ENCODE results near the gene PAGE2. TPM values are rescaled to one million over a fixed set of nuclear protein-coding genes. Genes with fewer than 3 reads are reported as not detected.

PAGE2 gene
- total RNA-seq, 1 donor from 2014 or later, result not detected

DNA sequence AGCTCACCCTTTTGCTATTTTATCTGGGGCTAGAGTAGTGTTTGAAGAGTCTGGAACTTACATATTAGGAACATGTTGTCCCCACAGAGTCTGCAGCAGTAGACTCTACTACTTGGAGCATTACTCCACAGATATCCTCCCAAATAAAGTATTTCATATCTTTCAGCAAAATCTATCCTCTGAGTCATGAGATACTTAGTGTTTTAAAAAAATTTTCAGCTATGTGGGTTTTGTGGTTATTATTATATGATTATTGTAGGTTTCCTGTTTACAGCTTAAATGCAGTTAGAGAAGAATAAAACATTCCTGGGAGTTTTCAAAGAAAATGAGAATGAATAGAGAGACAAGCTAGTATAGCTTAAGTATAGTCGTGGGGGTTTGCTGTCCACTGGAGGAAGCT lies 30.9 kb downstream of the PAGE2 start:
- no peaks in the 10 kb centered on the region for H3K36me3 ChIP-seq (ENCODE audit: control insufficient read depth, insufficient read depth, low read length)
- DNase-seq (ENCODE audit: low read depth) (no peak), FAIRE-seq (no peak)

DNA sequence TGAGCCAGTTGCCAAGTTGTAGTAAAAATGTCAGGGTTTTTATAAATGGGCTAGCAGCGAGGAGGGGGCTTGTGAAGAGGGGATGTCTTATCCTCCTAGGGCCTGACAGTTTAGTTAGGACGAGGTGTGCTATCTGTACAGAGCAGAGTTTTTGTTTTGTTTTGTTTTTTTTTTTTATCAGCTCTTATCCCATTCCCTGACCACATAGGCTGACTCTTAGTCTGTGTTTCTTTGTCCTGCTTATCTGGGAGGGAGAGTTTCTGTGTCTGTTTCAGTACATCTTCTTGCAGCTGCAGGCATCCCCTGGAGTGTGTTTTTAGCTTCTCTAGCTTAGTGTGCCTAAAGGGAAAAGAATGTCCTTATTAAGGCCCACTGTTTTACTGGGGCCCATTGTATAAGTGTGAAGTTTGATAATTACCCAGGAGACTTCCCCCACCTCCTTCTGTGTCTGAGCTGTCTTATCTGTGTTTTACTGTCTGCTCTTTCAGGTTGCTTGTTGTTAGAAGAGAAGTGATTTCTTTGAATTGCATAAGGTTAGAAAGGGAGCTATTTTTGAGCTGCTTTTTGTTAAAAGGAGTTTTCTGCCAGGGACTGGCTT lies 32.0 kb downstream of the PAGE2 start:
- no peaks in the 10 kb centered on the region for H3K27me3 ChIP-seq (ENCODE audit: control insufficient read depth, insufficient read depth, low read length)
- H3K4me3 ChIP-seq (ENCODE audit: low read depth, low read length), result no peak overlapping the region
- FAIRE-seq (no peak), DNase-seq (ENCODE audit: low read depth) (no peak)
- TF ChIP-seq, protein P1, sequence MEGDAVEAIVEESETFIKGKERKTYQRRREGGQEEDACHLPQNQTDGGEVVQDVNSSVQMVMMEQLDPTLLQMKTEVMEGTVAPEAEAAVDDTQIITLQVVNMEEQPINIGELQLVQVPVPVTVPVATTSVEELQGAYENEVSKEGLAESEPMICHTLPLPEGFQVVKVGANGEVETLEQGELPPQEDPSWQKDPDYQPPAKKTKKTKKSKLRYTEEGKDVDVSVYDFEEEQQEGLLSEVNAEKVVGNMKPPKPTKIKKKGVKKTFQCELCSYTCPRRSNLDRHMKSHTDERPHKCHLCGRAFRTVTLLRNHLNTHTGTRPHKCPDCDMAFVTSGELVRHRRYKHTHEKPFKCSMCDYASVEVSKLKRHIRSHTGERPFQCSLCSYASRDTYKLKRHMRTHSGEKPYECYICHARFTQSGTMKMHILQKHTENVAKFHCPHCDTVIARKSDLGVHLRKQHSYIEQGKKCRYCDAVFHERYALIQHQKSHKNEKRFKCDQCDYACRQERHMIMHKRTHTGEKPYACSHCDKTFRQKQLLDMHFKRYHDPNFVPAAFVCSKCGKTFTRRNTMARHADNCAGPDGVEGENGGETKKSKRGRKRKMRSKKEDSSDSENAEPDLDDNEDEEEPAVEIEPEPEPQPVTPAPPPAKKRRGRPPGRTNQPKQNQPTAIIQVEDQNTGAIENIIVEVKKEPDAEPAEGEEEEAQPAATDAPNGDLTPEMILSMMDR (IDR thresholded peaks at IDR 0.05; ENCODE audit: insufficient read depth, low read length, severe bottlenecking), result no peak
- no peaks in the 10 kb centered on the region for H3K36me3 ChIP-seq (ENCODE audit: control insufficient read depth, insufficient read depth, low read length)

More for the DNA sequence above, 30.9 kb downstream of the PAGE2 start:
- Histone ChIP-seq H3K27me3 (ENCODE audit: control insufficient read depth, insufficient read depth, low read length) (no peaks in the 10 kb centered on the region), H3K4me3 (ENCODE audit: low read depth, low read length) (no peak overlapping the region)
- TF ChIP-seq, protein P1 (IDR thresholded peaks at IDR 0.05; ENCODE audit: insufficient read depth, low read length, severe bottlenecking), result no peak

DNA sequence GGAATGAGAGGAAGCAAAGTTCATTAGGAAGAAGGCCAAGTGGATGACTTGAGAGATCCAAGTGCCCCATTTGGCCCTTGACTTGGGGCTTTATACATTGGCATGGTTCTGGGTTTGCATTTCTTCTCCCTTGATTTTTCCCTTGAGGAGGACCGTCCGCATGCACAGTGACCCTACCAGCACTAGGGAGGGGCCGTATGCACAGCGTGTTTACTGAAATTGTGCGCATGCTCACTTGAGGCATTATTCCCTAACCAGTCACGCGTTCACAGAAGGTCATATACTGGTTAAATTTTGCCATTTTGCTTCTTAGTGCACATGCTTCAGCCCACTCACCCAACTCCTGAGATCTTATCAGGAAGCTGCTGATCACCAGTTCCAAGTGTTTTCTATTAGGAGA lies 35.1 kb downstream of the PAGE2 start:
- Histone ChIP-seq H3K27me3 (ENCODE audit: control insufficient read depth, insufficient read depth, low read length) (no peaks in the 10 kb centered on the region), H3K4me3 (ENCODE audit: low read depth, low read length) (no peak overlapping the region), H3K36me3 (ENCODE audit: control insufficient read depth, insufficient read depth, low read length) (no peaks in the 10 kb centered on the region)
- DNase-seq (ENCODE audit: low read depth) (no peak), FAIRE-seq (no peak)
- TF ChIP-seq, protein P1 (IDR thresholded peaks at IDR 0.05; ENCODE audit: insufficient read depth, low read length, severe bottlenecking), result no peak

DNA sequence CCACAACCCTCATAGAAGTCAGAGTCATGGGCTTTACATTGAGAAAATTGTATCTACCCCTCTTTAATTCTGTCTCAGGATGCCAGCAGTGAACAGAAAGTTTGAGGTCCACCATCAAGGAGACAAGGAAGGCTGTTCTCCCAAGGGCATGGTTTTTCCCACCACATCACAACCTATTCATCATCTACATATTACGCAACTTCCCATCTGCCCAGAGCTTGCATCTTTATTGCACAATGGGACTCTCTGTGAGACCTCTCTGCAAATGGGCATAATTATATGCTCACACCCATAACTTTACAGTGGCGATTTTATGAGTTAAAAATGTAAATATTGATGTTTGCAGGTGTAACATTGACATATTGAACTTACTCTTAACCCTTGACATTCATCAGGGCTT lies 38.9 kb downstream of the PAGE2 start:
- DNase-seq (ENCODE audit: low read depth), result peak; percentile 40
- peak; percentile 50 for FAIRE-seq
- Histone ChIP-seq H3K4me3 (ENCODE audit: low read depth, low read length) (no peak overlapping the region), H3K27me3 (ENCODE audit: control insufficient read depth, insufficient read depth, low read length) (no peaks in the 10 kb centered on the region), H3K36me3 (ENCODE audit: control insufficient read depth, insufficient read depth, low read length) (no peaks in the 10 kb centered on the region)
- TF ChIP-seq, protein P1 (IDR thresholded peaks at IDR 0.05; ENCODE audit: insufficient read depth, low read length, severe bottlenecking), result no peak

DNA sequence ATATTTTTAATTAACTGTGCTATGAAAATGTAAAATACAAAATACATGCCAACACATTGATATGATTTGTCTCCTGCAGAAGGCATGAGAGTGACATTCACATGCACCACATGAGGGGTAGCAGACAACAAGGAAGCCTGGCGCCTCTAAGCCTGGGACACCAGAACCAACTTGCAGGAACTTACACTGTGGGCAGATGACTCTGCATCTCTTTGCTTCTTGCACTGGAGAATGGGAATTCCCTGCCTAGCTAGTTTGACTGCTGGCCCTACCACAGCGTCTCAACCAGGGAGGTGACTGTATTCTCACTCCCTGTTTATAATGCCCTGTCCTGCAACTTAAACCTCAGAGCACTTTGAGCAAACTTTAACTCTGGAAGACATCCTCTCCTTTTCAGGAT lies 40.5 kb downstream of the PAGE2 start:
- no peak overlapping the region for H3K4me3 ChIP-seq (ENCODE audit: low read depth, low read length)
- H3K27me3 ChIP-seq (ENCODE audit: control insufficient read depth, insufficient read depth, low read length), result no peaks in the 10 kb centered on the region
- FAIRE-seq, result no peak
- TF ChIP-seq, protein P1 (IDR thresholded peaks at IDR 0.05; ENCODE audit: insufficient read depth, low read length, severe bottlenecking), result no peak
- peak; percentile 11 for DNase-seq (ENCODE audit: low read depth)
- no peaks in the 10 kb centered on the region for H3K36me3 ChIP-seq (ENCODE audit: control insufficient read depth, insufficient read depth, low read length)

DNA sequence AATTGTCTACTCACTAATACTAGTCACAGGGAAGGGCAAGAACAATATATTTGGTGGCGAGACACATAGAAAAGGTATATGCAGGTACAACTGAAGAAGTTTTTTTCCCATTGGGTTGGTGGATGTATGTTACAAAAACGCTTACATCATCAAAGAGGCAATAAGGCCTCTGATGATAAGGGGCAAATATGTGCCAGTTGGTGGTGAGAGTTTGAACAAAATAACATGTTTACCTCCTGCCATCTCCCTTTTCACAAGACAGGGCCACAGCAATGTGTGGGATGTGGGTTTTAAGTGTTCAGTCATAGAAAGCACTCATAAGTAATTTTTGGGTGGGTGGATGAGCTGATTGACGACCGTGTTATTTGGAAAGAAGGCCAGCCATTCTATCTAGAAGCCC lies 41.7 kb downstream of the PAGE2 start:
- no peak overlapping the region for H3K4me3 ChIP-seq (ENCODE audit: low read depth, low read length)
- FAIRE-seq, result no peak
- no peaks in the 10 kb centered on the region for H3K27me3 ChIP-seq (ENCODE audit: control insufficient read depth, insufficient read depth, low read length)
- no peaks in the 10 kb centered on the region for H3K36me3 ChIP-seq (ENCODE audit: control insufficient read depth, insufficient read depth, low read length)
- no peak for DNase-seq (ENCODE audit: low read depth)
- TF ChIP-seq, protein P1 (IDR thresholded peaks at IDR 0.05; ENCODE audit: insufficient read depth, low read length, severe bottlenecking), result no peak
